Activated T-helper 17 cell treated with anti-CD3 and anti-CD28 coated beads, Interleukin-2, amount 50 U/mL, for 72 hours (primary cell): ENCODE data around the gene PTPRN2. TPM values are rescaled to one million over a fixed set of nuclear protein-coding genes. Genes with fewer than 3 reads are reported as not detected.
"Not testable (repeated sequence)": the region's sequence is repeated elsewhere in the genome, so short reads cannot be mapped to it uniquely, and the experiment has no call there.

Source experiments
- ATAC-seq: fragments of 150-1000 bp; cut with Tn5 transposase; replicated peaks from 2 replicates; pipeline ENCODE4 v1.10.0; 2021; ENCODE audit warnings: mild to moderate bottlenecking, moderate library complexity
- H3K27ac Mint-ChIP-seq: one replicate; pipeline ENCODE4 v1.8.0; 2022; ENCODE audit warnings: mixed read lengths
- H3K27me3 Mint-ChIP-seq: one replicate; pipeline ENCODE4 v1.8.0; 2022; ENCODE audit warnings: mixed read lengths
- H3K36me3 Mint-ChIP-seq: one replicate; pipeline ENCODE4 v1.8.0; 2022; ENCODE audit warnings: low read depth, mild to moderate bottlenecking, mixed read lengths
- H3K4me1 Mint-ChIP-seq: one replicate; pipeline ENCODE4 v1.8.0; 2022; ENCODE audit warnings: mixed read lengths
- H3K4me3 Mint-ChIP-seq: one replicate; pipeline ENCODE4 v1.8.0; 2022; ENCODE audit warnings: mild to moderate bottlenecking, mixed read lengths
- H3K9me3 Mint-ChIP-seq: one replicate; pipeline ENCODE4 v1.8.0; 2022; ENCODE audit warnings: mixed read lengths
- total RNA-seq, 2 donors: library from RNA; stranded (reverse); gene quantifications; one replicate each; pipeline ENCODE4 v1.2.3, GENCODE V29; 2022

The PTPRN2 gene
- total RNA-seq, 2 donors from 2014 or later, result 0.48 to 1.4 TPM

DNA sequence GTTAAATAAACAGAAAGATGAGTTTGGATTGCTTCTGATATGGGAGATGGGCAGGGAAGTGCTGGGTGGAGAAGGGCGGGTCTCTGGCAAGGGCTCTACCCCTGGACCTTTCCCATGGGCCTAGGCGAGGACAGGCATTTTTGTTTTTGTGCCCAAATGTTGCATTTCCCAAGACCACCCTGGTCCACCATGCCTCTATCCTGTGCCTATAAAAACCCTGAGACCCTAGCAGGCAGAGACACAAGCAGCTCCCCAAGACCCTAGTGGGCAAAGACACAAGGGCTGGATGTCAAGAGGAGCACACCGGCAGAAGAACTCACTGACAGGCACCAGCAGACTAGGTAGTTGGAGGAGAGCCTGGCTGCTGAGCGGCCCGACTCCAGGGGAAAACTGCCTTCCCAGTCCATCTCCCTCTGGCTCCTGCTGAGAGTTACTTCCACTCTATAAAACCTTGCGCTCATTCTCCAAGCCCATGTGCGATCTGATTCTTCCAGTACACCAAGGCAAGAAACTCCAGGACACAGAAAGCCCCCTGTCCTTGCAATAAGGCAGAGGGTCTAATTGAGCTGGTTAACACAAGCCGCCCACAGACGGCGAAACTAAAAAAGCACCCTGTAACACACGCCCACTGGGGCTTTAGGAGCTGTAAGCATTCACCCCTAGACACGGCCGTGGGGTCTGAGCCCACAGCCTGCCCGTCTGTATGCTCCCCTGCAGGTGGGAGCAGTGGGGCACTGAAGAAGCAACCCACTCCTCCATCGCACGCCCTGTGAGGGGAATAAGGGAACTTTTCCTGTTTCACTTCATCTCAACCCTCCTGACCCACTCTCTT is 291.4 kb downstream of the PTPRN2 start:
- Mint-ChIP-seq H3K36me3 (no peaks in the 10 kb centered on the region), H3K27me3 (peaks cover 3% of the 10 kb centered on the region), H3K27ac (no peak overlapping the region), H3K4me3 (no peak overlapping the region), H3K9me3 (peaks cover 5% of the 10 kb centered on the region), H3K4me1 (no peaks in the 10 kb centered on the region)
- no peak for ATAC-seq

GRCh38 chr7:158294468-158295215 is 293.0 kb downstream of the PTPRN2 start:
- H3K4me3 Mint-ChIP-seq, H3K9me3 Mint-ChIP-seq, H3K27me3 Mint-ChIP-seq, H3K36me3 Mint-ChIP-seq, H3K4me1 Mint-ChIP-seq, H3K27ac Mint-ChIP-seq, ATAC-seq: not testable (repeated sequence)

DNA sequence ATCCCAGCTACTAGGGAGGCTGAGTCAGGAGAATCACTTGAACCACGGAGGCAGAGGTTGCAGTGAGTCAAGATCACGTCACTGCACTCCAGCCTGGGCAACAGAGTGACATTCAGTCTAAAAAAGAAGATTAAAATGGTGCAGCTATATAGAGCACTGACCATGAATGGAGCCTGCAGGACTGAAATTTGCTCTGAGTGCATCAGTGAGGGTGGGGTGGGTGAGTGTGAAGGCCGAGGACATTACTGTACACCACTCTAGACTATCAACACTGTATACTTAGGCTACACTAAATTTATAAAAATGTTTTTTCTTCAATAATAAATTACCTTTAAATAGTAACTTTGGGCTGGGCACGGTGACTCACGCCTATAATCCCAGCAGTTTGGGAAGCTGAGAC is 294.7 kb downstream of the PTPRN2 start:
- no peak overlapping the region for H3K4me3 Mint-ChIP-seq
- H3K27ac Mint-ChIP-seq, result no peak overlapping the region
- H3K4me1 Mint-ChIP-seq, result no peaks in the 10 kb centered on the region
- peaks cover 8% of the 10 kb centered on the region for H3K27me3 Mint-ChIP-seq
- H3K36me3 Mint-ChIP-seq, result no peaks in the 10 kb centered on the region
- ATAC-seq, result no peak
- peaks cover 21% of the 10 kb centered on the region for H3K9me3 Mint-ChIP-seq

GRCh38 chr7:158291998-158292397 is 295.6 kb downstream of the PTPRN2 start:
- no peak overlapping the region for H3K27ac Mint-ChIP-seq
- peaks cover 21% of the 10 kb centered on the region for H3K9me3 Mint-ChIP-seq

DNA sequence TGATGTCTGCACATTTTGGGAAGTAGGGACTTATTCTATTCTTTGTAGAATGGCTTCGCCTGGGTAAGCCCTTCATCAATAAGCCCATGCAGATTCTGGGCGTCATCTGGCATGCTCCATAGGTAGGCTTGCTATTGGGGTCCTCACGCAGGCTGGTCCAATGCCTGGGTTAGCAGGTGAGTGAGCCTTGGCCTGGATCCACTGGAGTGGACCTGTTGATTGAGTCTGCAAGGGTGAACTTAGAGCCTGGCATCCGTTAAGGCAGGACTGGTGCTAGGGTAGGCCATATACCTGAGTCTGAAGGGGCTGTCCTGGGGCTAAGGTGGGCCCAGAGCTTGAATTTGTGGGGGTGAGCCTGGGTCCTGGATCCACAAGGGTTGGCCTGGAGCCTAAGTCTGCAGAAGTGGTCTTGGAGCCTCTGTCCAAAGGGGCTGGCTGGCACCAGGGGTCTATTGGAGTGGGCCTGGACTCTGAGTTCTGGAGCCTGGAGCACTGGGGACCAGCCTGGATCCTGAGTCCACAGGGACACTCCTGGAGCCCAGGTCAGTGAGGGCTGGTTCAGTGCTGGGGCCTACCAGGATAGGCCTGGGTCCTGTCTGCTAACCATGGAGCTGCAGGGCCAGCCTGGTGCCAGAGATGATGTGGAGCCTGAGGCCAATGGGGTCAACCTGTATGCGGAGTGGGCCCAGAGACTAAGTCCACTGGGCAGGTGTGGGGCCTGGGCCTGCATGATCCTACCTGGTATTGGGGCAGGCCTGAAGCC is 297.7 kb downstream of the PTPRN2 start:
- Mint-ChIP-seq H3K4me1 (no peaks in the 10 kb centered on the region), H3K4me3 (no peak overlapping the region), H3K27ac (no peak overlapping the region), H3K9me3 (peaks cover 27% of the 10 kb centered on the region), H3K36me3 (no peaks in the 10 kb centered on the region), H3K27me3 (peaks cover 8% of the 10 kb centered on the region)
- ATAC-seq, result no peak

More at GRCh38 chr7:158291998-158292397, 295.6 kb downstream of the PTPRN2 start:
- H3K4me3 Mint-ChIP-seq, result no peak overlapping the region
- H3K4me1 Mint-ChIP-seq, result no peaks in the 10 kb centered on the region
- no peaks in the 10 kb centered on the region for H3K36me3 Mint-ChIP-seq
- H3K27me3 Mint-ChIP-seq, result peaks cover 8% of the 10 kb centered on the region
- no peak for ATAC-seq

GRCh38 chr7:158289231-158289630 is 298.4 kb downstream of the PTPRN2 start:
- ATAC-seq, result no peak
- Mint-ChIP-seq H3K4me1 (no peaks in the 10 kb centered on the region), H3K27me3 (peaks cover 8% of the 10 kb centered on the region), H3K36me3 (no peaks in the 10 kb centered on the region), H3K4me3 (no peak overlapping the region), H3K27ac (no peak overlapping the region), H3K9me3 (peaks cover 27% of the 10 kb centered on the region)

GRCh38 chr7:158286210-158286609 is 301.4 kb downstream of the PTPRN2 start:
- Mint-ChIP-seq H3K9me3 (peaks cover 22% of the 10 kb centered on the region), H3K27me3 (peaks cover 5% of the 10 kb centered on the region), H3K36me3 (no peaks in the 10 kb centered on the region), H3K4me3 (no peak overlapping the region), H3K27ac (no peak overlapping the region), H3K4me1 (no peaks in the 10 kb centered on the region)
- ATAC-seq, result no peak

DNA sequence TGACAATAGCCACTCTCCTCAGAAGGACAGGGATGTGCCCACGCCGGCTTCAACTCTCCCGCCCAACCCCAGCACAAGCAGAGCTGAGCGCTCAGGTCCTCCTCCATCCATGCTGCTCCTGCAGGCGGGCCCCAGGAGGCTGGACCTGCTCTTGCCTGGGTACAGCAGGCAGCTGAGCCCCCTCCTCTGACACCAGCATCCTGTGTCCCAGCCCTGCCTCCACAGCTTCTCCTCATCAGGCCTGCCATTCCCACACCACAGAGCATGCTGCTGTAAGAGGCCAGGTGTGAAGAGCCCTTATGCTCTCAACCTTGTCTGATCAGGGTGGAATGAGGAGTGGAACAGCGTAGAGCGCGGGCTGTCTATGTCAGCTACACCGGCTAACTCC is 302.2 kb downstream of the PTPRN2 start:
- H3K36me3 Mint-ChIP-seq, result no peaks in the 10 kb centered on the region
- peaks cover 22% of the 10 kb centered on the region for H3K9me3 Mint-ChIP-seq
- no peak overlapping the region for H3K27ac Mint-ChIP-seq
- H3K4me1 Mint-ChIP-seq, result no peaks in the 10 kb centered on the region
- H3K27me3 Mint-ChIP-seq, result peaks cover 5% of the 10 kb centered on the region
- H3K4me3 Mint-ChIP-seq, result no peak overlapping the region
- no peak for ATAC-seq

DNA sequence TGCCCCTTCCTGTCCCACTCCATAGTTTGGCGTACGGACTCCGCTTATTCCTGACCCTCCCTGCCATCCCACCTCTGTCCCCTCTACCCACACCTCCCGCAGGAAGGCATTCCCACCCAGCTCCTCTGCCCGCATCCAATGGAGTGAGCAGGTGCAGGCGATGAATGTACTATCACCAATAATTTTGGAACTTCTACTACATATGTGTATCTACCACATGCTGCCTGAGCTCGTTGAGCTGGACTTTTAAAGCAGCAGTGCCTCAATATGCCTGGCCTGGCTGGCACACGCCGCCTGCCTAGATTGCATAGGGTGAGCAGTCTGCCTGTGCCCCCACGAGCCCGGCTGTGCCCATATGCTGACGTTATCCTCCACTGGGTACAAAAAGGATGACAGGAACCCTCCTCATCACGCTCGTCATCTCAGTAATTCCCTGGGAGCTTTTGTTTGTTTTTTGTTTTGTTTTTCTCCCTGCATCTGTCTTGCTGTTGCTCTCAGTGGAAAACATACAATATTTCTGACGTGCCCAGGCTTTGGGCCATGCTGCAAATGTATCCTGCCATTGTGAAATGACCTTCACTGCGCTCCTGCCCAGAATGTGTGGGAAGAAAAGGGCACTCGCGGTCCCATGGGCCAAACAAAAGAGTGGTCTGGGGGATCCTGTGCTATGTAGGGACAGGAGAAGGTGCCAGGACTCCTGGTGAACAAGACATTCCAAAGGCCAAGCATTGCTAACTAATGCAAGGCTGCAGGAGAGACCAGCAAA is 302.8 kb downstream of the PTPRN2 start:
- Mint-ChIP-seq H3K9me3 (peaks cover 22% of the 10 kb centered on the region), H3K27ac (no peak overlapping the region), H3K36me3 (no peaks in the 10 kb centered on the region), H3K4me3 (no peak overlapping the region), H3K27me3 (peaks cover 5% of the 10 kb centered on the region), H3K4me1 (no peaks in the 10 kb centered on the region)
- ATAC-seq, result no peak

GRCh38 chr7:158284121-158284520 is 303.5 kb downstream of the PTPRN2 start:
- no peaks in the 10 kb centered on the region for H3K36me3 Mint-ChIP-seq
- H3K27me3 Mint-ChIP-seq, result peaks cover 2% of the 10 kb centered on the region
- no peak overlapping the region for H3K27ac Mint-ChIP-seq
- no peak overlapping the region for H3K4me3 Mint-ChIP-seq
- peaks cover 15% of the 10 kb centered on the region for H3K9me3 Mint-ChIP-seq
- H3K4me1 Mint-ChIP-seq, result no peaks in the 10 kb centered on the region
- ATAC-seq, result no peak

GRCh38 chr7:158283016-158283974 is 304.3 kb downstream of the PTPRN2 start:
- Mint-ChIP-seq H3K4me3 (no peak overlapping the region), H3K4me1 (no peaks in the 10 kb centered on the region), H3K36me3 (no peaks in the 10 kb centered on the region), H3K27ac (no peak overlapping the region), H3K9me3 (peaks cover 9% of the 10 kb centered on the region), H3K27me3 (no peaks in the 10 kb centered on the region)
- ATAC-seq, result no peak

GRCh38 chr7:158282461-158283001 is 305.1 kb downstream of the PTPRN2 start:
- Mint-ChIP-seq H3K27me3 (no peaks in the 10 kb centered on the region), H3K4me3 (no peak overlapping the region), H3K27ac (no peak overlapping the region), H3K9me3 (peaks cover 5% of the 10 kb centered on the region), H3K36me3 (no peaks in the 10 kb centered on the region), H3K4me1 (no peaks in the 10 kb centered on the region)
- no peak for ATAC-seq

GRCh38 chr7:158281441-158281840 is 306.2 kb downstream of the PTPRN2 start:
- no peak overlapping the region for H3K4me3 Mint-ChIP-seq
- H3K27me3 Mint-ChIP-seq, result no peaks in the 10 kb centered on the region
- H3K4me1 Mint-ChIP-seq, result no peaks in the 10 kb centered on the region
- H3K27ac Mint-ChIP-seq, result no peak overlapping the region
- no peaks in the 10 kb centered on the region for H3K36me3 Mint-ChIP-seq
- no peak for ATAC-seq
- H3K9me3 Mint-ChIP-seq, result peaks cover 2% of the 10 kb centered on the region
